HG03135 (cell line): ENCODE data around the gene OVCA2.

Source experiments
- ATAC-seq: cut with Tn5 transposase; IDR thresholded peaks from one replicate; pipeline ENCODE4 v1.9.1; 2021; ENCODE audit warnings: mild to moderate bottlenecking, moderate library complexity; ENCODE audit not compliant: unreplicated experiment

Gene OVCA2

DNA sequence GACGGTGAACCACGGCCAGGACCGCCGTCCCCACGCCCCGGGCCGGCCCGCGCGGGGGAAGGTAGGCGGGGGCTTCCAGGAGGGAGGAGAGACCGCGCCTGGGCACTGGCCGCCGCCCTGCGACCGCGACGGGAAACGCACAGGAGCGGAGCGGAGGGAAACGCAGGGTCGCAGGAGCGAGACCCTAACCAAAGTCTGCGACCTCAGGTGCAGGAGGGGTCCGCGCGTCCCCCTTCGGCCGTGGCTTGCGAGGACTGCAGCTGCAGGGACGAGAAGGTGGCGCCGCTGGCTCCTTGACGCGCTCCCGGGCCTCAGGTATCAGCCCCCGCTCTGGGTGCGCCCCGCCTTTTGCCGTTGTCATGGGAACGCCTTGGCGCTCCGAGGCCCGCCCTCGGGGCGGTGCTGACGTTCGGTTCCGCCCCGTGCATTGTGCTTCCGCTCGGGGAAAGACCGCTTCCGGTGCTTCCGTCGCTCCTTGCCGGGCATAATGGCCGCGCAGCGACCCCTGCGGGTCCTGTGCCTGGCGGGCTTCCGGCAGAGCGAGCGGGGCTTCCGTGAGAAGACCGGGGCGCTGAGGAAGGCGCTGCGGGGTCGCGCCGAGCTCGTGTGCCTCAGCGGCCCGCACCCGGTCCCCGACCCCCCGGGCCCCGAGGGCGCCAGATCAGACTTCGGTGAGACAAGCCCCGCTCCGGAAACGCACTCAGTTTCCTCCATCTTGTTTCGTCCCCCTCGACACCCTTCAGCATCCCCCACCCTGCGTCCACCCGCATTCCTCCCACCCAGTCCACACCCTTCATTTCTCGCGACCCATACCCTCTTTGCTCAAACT is at the start of gene OVCA2:
OVCA2 (plus strand) TSS at position 462 of the 829 bp plus-strand sequence; CDS start at position 488, 26 bp downstream.
- ATAC-seq = peak; percentile 86

DNA sequence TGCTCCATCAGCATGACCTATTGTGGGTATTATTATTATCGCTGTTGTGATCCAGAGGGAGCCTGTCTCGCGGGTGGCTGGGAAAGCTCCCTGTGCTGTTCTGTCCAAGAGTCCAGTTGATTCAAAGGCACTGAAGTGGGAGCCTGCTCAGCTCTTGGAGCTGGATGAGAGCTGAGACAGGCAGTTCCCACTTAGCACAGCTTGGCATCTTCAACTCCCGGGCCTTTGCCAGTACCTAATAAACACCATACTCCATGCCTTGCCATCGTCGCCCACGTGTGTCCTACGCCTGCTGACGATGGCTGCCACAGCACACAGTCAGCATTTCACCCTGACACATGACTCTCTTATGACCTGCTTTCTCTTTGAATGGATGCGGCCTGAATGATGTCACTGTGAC is 49.3 kb upstream of the OVCA2 start:
- ATAC-seq = no peak

DNA sequence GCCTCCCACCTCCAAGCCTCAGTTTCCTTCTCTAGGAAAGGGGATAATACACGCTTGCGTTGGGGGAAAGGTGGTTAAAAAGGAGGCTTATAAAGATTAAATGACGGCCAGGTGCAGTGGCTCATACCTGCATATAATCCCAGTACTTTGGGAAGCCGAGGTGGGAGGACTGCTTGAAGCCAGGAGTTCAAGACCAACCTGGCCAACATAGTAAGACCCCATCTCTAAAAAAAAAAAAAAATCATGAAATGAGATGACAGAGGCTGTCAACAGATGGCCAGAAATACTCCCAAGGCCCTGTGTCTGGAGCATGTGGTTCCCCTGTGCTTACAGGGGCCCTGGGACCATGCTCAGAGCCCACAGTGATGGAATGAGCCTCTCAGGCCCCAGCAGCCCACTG is 47.1 kb upstream of the OVCA2 start:
- ATAC-seq = no peak

DNA sequence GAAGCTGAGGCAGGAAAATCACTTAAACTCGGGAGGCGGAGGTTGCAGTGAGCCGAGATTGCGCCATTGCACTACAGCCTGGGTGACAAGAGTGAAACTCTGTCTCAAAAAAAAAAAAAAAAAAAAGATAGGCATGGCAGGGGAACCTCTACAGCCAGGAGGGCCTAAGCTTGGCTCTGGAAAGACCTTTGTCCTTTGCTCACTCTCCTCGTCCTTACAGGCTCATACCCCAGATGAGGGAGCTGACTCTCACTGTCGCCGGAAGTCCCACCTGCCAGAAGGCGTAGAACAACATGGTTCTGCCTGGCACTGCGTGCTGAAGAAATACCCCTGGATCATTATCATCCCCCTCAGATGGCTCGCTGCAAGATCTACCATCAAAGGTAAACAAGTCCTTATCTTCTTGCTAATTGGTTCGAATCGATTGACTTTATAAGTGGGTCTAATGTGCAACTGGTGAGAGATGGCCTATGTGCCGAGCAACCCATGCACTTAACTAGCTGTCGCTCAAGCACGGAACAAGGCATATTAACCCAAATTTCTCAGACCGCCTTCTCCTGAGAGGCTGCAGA is 46.4 kb upstream of the OVCA2 start:
- ATAC-seq = no peak

DNA sequence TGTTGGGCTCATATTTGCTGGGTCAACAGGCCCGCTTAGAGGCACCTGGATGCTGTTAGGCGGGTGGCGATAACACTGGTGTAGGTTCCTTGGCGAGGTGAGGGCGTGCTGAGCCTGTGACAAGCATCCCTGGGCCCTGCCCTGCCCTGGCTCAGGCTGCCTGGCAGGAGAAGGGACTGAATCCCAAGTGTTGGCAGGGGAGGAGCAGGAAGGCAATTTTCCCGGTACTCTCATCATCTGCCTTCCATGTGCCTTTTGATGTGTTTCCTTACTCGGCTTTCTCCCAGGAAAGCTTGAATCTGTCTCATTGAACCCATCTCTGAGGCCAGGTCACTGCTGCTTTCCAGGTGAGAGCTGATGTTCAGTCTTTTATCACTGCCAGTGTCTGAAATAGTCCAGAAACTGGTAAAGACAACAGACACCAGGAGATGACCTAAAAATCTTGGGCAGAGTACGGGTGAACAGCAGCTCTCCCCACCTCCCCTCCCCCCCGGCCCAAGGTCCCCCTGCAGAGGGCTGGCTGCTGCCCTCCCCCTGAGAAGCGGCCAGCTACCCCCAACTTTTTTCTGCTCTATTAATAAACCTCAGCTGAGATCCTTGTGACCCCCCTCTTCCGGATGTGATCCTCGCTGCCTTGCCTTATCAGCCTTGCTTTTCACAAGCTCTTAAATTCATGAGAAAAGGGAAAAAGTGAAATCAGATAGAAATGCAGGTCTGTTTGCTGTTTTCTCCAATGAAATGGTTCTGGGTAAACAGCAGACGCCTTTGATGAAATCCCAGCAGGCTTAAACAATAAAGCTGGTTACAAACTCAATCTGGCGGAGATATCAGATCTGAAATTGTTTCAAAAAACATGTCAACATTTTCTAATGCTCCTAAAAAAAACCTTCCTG is 45.7 kb upstream of the OVCA2 start:
- no peak for ATAC-seq

DNA sequence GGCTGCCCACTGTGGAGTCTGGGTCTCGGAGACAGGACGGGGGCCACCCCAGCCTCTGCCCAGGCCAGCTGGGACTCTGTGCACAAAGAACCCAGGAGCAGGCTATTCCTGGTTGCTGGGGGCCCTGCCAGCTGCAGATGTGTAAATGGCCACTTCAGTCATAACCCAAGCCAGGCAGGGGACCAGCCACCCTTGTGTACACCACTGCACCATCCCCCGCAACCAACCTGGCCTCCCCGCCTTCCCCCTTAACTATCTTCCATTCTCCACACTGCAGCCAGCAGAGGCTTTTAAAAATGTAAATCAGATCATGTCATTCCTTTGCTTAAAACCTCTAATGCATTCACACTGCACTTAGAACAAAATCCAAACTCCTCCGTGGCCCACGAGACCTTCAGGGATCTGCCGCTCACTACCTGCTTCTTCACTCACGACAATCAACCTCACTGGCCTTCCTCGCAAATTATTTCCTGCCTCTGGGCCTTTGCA is 45.0 kb upstream of the OVCA2 start:
- no peak for ATAC-seq

DNA sequence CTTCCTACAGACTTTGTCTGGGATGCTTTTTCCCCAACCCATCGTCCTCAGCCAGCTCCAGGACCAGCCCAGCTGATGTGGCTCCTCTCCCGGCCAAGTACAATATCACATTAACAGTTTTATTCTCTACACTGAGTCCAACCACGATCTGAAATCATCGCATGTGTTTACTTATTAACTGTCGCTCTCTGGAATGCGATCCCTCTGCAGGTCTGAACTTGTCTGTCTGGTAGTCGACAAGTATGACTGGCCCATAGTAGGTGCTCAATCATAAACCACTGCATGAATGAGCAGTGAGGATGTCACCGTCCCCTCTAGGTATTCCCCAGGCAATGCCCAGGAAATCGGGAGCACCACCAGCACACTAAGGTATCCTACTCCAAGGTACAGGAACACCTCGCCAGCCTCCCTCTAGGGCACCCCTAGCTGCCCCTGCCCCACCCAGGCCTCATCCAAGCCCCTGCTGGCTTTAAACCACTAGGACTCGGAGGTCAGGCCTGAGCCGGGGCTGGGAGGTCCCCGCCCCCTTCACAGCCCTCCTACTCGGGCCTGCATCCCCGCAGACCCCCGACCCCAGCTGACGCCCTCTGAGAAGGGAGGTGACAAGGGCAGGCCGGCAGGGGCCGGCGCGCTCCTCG is 44.4 kb upstream of the OVCA2 start:
- no peak for ATAC-seq

DNA sequence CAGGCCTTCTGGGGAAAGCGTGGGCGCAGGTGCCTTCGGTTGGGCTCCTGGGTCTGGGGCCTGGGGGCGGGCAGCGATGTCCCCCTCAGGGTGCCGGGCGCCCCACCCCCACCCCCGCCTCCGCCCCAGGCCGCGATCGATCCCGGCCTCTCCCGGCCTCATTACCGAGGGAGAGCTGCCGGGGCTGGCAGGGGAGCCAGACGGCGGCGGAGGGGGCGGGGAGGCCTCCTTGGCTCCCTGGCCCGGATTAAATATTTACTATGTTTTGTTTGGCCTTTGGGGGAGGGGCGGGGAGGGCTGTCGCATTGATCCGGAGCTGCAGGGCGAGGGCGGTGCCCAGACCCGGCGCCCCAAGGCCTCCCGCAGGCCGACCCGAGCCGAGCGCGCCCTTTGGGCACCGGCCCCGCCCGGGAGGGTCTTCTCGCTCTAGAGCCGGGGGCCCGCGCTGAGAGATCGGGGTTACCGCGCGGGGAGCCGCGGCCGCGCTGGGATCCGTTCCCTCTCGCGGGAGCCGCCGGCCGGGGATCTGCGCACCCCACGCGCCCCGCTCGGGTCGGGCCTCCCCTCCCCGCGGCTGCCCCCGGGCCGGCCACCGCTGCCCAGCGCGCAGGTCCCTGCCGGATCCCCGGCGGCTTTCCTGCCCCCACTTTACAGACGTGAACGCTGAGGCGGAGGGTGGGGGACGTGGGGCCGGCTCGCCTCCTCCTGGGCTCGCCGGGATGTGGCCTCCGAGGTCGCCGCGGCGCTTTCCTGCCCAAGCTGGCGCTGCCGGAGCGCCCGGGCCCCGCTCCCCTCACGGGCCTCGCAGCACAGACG is 43.7 kb upstream of the OVCA2 start:
- ATAC-seq = no peak

DNA sequence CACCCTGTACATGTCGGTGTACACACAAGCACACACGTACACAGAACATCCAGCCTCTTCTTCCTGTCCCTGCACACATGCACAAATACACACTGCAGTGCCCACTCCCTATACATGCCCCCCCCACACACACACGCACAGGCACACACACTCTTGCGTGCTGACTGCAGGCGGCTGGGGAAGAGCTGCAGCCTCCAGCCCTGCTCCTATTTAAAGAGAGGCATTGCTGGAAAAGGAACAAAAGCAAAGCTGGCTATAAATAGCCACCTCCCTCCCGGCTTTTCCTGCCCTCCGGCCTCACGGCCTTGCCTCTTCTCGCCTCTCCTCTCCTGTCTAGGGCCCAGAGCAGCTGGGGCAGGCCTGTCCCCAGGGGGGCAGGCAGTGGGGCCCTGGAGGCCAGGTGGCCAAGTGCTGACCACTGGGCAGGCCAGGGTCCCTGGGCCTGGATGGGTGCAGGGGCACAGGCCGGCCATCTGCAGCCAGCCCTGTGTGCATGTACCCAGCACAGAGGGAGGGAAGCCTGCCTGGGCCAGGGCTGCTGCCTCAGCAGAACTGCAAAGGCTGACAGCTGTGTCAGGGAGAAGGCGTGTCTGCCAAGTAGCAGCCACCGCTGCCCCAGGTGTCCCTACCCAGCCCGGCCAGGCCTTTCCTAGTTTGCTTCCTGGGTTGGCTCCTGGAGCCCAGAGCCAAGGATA is 42.1 kb upstream of the OVCA2 start:
- no peak for ATAC-seq

DNA sequence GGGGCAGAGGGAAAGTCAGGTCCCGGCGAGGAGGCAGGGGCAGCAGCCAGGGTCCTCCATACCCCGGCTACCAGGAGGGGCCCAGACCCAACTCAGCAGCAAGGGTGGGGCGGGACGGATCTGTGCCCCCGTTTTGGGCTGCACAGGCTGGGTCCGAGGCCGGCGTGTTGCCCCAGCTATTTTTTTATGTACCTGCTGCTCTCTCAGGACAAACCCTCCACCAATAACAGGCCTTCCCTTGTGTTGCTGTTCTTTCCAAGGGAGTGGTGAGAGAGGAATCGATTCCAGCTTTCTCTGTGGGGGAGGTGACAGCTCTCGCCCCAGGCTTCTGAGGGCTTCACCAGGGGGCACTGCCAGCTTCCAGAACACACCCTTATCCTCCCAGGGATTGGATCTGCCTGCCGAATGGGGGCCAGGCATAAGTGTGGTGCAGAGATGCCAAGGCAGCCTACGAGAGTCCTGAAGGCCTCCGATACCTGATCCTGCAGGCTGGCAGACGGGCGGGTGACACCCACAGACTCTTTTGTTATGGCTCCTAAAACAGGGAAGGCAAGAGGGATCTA is 39.0 kb upstream of the OVCA2 start:
- ATAC-seq = no peak

DNA sequence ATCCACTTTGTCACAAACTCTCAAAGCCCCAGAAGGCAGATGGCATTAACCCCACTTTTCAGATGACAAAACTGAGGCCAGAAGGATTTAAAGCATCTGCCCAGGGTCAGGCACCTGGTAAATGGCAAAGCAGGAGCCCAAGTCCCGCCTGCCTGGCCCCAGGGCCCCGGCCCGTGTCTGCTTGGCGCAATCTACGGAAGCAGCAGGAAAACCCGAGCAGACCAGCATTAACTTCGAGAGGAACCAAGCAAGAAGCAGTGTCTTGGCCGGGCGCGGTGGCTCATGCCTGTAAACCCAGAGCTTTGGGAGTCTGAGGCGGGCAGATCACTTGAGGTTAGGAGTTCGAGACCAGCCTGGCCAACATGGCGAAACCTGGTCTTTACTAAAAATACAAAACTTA is 38.3 kb upstream of the OVCA2 start:
- no peak for ATAC-seq

DNA sequence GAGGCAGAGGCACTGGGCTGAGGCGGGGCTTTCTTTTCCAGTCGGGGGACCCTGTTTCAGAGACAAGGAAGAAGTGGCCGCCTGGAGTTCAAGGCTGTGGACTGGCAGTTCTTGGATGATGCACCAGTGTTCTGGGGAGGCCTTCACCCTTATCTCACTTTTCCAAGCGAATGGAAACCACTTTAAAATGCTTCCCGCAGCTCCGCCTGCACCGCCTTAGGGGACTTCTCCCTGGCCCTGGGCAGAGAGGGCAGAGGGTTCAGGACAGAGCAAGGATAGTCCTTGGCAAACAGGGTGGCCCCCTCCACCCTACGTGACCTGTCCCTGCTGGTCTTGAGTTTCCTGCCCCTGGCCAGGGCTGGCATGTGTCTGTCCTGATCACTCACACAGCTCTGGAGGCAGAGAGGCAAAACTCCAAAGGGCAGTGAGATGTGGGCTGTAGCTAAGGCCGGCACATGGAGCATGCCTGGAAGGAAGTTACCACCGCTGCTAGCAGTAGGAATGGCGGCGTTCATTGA is 37.3 kb upstream of the OVCA2 start:
- ATAC-seq = no peak

DNA sequence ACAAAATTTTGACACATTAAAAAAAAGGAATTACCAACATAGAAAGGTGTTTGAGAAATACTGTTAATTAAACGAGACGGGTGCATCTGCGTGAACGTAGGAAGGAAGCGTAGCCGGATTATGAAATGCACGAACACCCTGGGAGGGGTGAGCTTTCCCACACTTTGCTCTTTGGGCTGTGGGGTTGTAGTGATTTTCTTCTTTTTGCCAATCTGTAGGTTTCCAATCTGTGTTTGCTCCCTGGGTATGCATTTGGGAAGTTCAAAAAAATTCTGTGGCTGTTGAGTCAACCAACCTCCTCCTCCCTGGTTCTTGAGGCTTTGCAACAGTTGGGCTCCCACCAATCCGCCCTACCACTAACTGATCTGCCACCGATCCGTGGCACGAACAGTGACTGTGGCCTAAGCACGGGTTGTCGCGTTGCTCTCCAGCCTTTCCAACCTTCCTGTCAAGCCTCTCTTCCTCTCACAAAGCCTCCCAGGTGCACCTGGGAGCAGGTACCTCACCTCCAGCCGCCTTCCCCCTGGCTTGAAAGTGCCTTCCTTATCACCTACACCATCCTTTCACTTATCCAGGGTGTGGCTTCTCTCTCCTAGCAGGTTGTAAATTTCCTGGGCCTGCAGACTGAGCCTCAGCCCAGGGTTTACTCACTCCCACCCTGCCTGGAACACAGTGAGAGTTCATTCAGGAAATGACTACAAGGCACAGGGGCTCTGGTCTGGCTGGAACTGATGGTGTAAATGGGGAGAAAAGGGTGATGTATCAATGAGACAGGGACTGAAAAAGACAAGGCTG is 33.3 kb upstream of the OVCA2 start:
- ATAC-seq = no peak

DNA sequence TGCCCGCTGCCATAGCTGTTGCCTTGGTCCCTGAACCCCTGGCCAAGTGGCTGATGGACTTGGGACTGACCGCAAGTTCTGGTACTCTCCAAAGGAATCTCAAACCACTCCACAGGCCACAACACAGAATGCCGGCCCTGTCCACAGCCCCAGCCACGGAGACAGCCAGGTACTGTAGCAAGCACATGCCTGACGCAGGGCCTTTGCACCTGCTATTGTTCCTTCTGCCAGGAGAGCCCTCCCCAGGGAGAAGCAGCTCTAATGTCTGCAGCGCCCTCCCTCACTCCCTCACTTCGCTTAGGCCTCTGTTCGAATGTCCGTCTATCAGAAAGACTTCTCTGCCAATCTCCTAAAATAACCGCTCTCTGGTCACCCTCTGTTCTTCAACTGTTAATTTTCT is 32.1 kb upstream of the OVCA2 start:
- ATAC-seq = no peak

DNA sequence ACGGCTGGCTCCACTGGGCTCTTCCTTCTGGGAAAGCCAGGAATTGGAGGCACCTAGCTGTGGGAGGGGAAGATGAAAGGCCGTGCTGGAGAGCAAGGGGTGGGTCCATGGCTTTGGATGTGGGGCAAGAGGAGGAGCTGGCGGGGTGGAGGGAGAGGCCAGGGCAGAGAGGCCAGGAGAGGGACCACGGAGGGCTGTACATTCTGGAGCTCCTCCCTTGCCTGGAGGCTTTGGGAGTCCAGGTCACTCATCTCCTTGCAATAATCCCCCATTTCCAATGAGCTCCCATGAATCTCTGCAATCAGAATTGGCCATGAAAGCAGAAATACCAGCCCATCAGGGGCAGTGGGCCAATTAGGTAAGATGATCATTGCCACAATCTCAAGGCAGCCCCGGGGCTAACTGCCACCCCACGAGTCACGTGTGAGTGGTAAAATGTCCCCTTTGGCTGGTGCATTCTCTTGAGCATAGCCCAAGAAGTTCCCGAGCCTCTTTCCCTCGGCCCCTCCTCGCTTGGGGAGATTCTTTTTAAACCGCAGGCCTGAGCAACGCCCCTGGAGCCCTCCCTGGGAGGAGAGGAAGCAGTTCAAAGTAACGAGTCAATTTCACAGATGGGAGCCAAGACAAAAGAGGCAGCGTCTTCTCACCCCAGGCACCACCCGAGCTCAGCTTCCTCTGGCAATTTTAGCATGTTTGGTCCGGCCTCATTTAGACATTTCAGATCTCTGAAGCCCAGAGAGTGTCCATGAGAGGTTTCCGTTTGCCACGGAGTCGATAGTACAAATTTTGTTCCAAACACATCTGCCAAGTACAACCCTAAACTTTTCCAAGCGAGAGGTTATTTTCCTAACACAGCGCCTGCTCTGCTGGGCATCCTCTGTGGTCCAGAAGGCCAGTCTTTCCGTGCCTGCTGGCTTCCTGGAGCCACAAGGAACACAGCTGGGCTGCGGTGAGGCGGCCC is 30.1 kb upstream of the OVCA2 start:
- no peak for ATAC-seq

DNA sequence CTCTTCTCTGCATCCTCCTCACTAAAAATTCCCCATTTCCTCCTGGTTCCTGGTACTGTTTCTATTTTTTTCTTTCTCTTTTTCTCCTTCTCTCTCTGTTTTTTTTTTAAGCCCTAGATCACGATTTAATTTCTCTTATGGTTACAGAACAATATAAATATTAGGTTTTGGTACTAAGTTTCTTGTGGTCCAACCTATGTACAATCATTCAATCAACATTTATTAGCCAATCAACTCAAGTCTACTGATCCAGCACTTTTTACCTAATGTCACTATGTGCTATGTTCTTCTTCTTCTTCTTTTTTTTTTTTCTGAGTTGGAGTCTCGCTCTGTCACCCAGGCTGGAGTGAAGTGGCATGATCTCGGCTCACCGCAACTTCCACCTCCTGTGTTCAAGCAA is 29.3 kb upstream of the OVCA2 start:
- no peak for ATAC-seq
